ENCODE measurements around the gene ZNF618.

The ZNF618 gene

DNA sequence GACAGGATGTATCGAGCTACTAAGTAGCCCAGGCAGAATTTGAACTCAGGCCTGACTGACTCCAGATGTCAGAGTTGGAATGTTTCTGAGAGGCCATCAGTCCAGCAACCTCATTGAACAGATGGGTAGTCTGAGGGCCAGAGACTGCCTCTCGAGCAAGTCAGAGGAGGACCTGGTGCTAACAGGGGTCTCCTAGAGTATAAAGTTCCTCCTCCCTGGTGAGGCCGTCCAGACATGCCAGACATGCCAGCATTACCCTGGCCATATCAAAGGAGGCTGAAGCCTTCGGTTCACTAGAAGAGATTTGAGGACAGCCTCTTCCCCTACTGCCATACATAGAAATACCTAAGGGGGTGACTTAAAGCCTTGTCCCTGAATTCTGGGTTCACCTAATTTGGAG is 81.2 kb downstream of the ZNF618 start:
- no peak for DNase-seq (ENCODE audit: low read depth in 2 of 2)

DNA sequence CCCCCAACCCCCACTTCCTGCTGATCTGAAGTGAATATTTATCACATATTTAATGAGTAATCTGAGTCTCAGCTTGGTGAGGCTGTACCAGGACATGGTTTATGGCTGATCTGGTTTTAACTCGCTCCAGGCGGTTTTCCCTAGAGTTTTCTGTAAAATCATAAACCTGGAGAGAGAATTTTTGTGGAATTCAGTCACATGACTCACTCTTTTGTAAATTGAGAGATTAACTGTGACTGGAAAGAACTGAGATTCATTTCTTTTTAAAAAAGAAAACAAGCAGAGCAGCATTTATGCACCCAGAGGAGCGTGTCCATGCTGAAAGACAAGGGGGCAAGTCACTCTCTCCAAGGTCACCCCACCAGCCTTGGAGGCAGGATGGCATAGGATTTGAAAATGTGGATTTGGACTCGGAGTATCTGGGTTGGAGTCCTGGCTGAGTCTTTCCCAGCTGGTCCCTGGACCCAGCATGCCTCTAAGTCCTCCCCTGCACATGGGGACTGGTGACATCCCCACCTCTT is 81.8 kb downstream of the ZNF618 start:
- DNase-seq (ENCODE audit: low read depth in 2 of 2) = no peak

DNA sequence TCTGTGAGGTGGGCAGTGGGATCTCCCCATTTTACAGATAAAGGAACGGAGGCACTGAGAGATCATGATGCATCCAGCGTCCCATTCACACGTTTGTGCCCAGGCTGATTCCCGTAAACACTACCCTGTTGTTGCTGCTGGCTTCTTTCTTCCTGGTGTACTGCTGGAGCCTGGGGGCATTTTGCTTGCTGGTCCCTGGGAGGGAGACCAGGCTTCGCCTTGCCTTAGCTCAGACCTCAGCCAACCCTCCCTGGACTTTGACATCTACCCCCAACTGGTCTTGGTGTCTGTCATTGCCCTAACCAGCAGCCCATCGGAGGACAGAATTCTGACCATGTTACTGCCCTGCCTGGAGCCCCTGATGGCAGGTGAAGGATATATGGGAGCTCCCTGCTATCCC is 82.4 kb downstream of the ZNF618 start:
- no peak for DNase-seq (ENCODE audit: low read depth in 2 of 2)

DNA sequence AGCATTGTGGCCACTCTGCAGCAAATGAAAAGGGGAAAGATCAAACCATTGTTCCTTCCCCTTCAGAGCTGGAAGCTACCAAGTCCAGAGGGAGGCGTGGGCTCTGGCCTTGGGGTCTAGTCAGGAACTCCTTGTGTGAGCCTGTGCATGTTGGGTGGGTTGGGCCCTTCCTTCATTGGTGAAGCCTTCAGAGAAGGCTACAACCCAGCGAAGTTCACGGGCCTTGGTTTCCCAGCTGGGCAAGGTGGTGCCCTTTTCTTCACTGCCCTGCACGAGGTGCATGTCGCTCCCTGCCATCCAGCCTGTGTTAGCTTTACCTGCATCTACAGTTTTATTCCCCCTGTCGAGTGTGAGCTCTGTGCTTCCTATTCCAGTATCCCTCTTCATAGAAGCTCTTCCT is 84.7 kb downstream of the ZNF618 start:
- no peak for DNase-seq (ENCODE audit: low read depth in 2 of 2)

DNA sequence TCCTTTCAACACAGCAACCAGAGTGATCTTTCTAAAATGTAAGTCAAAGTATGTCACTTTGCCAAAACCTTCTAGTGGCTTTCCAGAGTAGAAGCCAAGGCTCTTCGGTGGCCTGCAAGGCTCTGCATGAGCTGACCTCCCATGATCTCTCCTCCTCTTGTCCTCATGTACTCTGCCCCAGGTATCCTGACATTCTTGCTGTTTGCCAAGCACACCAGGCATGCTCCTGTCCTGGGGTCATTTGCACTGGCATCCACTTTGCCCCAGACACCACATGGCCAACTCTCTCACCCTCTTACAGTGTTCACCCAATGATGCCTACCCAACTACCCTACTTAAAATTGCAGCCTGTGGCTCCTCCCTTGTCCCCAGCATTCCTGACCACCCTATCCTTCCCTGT is 86.3 kb downstream of the ZNF618 start:
- no peak for DNase-seq (ENCODE audit: low read depth in 2 of 2)

DNA sequence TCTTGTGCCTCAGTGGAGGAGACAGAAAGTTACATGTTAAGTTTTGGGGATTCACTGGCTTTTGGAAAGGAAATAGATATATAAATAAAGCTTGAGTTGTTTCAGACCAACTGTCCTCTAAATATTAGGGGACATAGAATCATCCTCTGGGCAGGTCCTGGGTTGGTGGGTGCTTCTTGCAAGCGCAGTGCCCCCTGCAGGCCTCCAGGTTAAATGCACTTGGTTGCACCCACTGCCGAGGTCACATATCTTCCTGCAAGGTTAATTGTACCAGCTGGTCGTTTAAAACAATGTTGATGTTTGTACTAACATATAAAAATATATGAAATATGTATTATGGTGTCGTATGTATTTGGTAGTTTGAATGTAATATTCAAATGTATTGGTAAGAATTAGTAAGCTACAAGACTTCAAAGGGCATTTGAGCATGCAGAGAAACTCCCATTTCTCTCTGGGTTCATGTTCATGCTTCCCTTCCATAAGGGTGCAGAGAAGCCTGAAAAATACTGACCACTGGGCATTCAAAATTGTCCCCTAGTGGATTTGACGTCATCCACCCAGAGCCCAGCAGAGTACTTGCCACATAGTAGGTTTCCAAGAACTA is 87.0 kb downstream of the ZNF618 start:
- peak; percentile 9 to 16 for DNase-seq (ENCODE audit: low read depth in 2 of 2)

DNA sequence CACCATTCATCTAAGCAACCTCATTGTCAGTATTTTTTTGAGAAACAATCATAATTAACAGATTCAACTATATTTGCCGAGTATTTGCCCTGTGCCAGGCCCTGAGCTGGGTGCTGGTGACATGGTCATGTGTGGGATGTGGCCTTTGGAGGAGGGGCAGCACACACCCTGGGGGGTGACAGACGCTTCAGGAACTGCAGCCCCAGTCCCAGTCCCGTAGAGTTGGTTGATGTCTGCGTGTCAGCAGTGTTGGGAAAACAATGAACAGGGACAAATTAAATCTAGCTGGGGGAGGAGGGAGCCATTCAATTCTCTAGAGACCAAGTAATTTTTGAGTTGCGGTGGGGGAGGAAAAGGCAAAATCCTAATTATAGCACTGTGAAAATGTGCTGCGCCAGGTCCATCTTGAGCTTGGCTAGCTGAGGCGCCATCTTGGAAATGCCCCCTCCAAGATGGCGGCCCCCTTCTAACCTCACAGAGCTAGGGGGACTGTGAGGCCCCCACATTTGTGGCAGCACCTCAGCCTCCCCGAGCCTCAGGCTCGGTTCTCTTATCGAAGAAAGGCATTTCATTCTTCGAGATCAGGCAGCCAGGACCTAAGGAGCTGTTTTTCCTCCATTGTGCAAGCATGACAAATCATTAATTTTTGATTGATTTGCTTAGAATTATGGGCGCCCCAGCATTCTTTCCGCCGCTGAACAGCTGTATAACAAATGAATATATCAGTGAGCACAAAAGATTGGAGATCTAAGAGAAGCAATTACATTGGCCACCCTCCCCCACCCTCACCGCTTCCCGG is 87.8 kb downstream of the ZNF618 start:
- no peak for DNase-seq (ENCODE audit: low read depth in 2 of 2)

DNA sequence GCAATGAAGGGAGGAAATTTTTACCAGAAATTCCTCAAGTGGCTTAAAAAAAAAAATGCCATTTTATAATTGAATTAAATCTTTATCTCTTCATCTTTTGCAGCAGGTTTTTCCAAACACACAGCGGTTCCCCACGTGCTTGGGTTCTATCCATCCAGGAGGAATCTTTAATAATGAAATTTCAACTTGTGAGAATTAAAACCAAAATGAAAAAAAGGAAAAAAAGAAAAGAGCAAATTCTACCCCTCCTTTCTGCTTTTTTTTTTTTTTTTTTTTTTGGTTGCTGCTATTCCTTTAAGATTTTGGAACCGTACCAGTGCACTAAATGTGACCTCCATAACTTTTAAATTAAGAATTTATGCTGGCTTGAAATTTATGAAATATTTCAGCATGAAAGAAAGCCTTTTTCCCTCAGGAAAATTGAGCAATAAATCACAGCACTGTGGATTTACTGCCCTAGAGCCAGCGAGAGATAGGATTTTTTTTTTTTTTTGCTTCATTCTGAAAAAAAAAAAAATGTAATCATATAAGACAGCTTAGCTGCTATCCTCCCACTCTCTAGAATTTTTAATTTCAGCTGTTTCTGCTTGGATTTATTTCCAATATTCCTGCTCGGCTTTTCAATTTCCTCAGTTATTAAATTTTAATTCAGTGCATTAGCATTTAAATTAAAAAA is 88.5 kb downstream of the ZNF618 start:
- DNase-seq (ENCODE audit: low read depth in 2 of 2) = no peak

DNA sequence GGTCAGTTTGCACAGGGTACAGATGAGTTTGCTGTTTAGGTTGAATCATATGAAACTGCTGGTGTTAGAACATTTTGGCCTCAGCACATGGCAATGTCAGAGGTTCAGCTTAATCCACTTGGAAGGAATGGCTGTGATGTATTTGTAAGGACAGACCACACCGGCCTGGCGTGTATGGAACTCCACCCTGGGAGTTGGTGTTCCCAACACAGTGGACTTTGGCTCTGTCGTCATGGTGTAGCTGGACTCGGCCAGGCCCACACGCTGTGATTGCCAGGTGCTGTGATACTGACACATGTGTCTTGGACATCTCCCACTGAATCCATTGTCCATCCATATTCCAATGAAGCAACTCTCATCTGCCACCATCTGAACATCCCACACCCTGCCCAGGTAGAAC is 90.3 kb downstream of the ZNF618 start:
- no peak for DNase-seq (ENCODE audit: low read depth in 2 of 2)

DNA sequence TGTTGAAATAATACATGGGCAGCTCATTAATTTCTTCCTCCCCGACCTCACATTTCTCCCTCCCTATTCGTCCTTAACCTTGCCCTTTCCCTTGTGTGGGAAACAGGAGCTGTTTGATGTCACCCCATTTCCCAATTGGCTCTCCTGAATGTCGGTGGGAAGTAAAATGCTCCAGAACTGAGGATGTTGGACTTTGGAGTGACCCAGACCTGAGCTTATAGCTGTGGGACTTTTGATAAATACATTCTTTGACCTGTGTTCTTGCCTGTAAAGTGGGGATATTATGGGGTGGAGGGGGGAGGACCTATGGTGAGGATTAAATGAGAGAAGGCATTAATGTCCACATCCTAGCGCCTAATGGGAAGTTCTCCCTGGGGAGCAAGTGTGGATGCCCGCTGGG is 91.3 kb downstream of the ZNF618 start:
- no peak for DNase-seq (ENCODE audit: low read depth in 2 of 2)

DNA sequence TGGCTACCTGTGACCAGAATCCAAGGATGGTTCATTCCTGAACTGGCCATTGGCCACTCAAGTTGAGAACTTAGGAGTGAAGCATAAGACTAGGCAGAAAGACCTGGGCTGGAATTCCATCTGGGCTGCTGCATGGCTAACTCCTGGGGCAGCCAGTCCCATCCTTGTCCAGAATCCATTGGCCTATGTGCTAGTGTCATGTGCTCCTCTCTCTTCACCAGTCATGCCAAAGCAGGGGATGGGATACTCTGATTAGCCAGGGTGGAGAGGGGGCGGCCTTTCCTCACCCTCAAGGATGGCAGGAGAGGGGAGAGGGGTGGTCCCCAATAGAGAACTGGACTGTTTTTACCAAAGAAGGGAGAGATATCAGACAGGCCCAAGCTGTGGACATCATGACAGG is 93.2 kb downstream of the ZNF618 start:
- DNase-seq (ENCODE audit: low read depth in 2 of 2) = no peak

DNA sequence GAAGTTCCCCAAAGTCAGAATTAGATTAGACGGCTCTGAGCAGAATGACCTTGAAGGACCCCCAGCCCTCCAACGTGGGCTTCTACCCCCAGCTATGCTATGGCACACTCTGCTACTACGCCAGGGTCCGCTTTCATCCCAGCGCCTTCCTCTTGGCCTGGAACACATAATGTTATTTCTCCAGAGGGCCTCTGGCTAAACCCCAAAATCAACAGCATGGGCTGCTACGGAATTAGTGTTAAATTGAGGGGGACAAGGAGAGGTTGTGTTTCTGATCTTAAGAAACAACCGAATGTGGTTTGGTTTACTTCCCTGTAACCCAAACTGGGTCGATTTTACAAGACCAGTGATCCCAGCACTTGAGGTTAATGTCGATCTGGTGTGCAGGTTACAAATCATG is 97.1 kb downstream of the ZNF618 start:
- no peak for DNase-seq (ENCODE audit: low read depth in 2 of 2)

DNA sequence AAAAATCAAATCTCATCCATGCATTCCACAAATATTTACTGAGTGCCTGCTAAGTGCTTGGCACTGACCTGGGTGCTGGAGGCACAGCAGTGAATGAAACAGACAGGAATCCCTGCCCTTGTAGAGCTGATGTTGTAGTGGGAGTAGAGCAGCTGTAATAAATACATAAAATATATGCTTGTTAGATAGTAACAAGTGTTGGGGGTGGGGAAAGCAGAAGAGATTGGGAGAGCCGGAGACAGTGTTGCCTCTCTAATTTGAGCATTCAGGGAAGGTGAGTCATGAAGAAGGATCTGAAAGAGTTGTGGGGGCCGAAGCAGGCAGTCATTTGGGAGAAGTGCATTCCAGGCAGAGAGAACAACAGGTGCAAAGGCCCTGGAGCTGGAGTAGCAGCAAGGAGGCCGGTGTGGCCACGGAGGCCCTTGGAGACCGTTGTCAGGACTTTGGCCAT is 97.9 kb downstream of the ZNF618 start:
- no peak for DNase-seq (ENCODE audit: low read depth in 2 of 2)

DNA sequence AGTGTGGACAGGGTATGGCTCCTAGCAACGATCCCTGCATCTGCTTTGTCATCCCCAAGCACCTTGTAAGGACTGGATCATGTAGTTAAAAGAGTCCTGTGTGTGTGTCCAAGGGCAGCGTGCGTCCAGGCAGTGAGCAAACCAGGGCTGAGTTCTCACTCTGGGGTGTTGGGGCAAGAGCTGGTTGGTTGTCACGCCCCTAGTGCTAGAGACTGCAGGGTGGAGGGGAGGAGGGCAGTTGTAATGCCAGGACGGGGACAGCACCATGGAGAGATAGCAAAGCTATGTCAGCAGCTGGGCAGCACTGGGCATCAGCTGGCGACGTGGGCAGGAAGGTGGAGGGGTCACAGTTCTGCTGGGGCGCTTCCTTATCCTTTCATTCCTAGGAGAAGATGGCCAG is 100.8 kb downstream of the ZNF618 start:
- no peak for DNase-seq (ENCODE audit: low read depth in 2 of 2)

DNA sequence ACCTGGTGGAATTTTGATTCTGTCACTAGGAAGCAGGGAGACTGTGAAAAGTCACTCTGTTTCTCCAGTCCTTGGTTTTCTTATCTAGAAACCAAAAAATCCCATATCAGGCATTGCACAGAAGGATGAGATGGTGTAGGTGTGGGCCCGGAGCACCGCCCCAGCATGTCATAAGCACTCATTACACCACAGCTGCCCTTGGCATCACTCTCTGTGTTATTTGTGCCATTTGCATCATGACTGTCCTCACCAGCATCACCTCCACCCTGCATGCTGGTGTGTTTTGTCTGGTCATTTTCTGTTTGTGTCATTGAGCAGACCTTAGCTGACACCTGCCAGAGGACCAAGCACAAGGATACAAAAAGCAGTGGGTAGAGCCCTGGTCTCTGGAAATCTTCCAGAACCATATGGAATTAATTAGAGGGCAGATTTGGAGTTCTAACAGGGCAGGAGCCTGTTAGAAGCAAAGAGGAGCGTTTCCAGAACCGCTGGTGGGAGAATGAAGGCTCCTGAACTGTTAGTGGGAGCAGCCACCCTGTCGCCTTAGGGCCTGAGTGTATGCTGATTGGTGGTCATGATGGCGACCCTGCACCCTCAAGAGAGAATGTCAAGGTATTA is 102.7 kb downstream of the ZNF618 start:
- DNase-seq (ENCODE audit: low read depth in 2 of 2) = no peak

DNA sequence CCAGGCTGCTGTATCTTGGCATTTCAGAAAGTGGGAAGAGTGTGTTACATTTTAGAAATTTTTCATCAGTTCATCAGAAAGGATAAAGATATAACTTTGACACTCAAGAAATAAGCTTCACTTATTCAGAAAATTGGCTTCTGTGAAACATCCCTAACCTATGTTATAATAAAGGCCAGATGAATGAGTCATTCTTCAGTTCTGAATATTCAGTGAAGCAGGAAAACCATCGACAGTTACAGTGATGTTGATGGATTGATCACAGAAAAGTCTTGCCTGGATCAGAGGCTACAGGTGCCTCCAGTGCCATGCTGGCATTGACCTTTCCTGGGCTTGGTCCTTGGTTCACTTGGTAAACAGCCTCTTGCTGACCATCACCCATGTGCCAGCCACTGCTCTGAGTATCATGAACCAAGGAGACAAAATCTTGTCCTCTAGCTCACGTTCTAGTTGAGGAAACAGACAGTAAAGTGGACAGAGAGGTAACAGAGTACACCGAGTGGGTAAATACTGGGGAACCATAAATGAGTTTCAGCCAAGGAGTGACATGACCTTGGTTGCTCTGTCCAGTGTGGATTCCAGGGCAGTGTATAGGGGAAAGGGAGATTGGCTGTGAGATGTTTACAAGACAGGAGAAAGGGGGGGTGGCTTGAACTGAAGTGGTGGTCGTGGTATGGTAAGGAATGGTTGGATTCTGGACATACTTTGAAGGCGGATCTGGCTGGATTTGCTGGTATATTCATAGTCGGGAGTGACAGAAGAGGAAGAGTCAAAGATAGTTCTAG is 103.4 kb downstream of the ZNF618 start:
- no peak for DNase-seq (ENCODE audit: low read depth in 2 of 2)

DNA sequence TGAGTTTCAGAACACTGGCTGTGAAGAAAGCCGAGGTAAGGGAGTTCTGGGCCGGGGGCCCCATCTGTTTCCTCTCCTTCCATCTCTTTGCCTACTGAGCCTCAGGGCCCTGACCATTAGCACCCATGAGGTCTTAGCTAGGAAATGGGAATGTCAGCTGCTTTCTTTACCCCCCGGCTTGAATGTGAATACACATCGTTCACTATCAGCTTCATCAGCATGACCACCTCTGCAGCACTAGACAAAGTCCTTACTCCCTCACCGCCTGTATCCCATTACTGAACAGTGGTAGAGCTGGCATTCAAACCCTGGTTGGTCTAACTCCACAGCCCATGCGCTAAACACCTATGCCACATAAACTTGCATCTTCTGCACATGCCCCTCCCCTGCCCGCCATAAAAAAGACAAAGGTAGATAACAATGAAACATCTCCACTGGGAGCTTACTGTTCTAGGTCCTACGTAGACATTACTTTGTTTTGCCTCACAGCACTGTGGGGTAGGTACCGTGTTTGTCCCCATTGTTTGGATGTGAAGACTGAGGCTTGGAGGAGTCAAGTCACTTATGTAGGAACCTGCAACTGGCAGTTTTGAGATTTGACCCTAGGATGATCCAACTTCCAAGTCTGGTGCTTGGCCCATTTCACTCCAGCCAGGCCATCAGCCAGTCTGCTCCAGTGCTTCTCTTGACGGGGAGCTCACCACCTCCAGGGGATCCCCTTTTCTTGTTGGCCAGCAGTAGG is 108.7 kb downstream of the ZNF618 start:
- no peak for DNase-seq (ENCODE audit: low read depth in 2 of 2)

DNA sequence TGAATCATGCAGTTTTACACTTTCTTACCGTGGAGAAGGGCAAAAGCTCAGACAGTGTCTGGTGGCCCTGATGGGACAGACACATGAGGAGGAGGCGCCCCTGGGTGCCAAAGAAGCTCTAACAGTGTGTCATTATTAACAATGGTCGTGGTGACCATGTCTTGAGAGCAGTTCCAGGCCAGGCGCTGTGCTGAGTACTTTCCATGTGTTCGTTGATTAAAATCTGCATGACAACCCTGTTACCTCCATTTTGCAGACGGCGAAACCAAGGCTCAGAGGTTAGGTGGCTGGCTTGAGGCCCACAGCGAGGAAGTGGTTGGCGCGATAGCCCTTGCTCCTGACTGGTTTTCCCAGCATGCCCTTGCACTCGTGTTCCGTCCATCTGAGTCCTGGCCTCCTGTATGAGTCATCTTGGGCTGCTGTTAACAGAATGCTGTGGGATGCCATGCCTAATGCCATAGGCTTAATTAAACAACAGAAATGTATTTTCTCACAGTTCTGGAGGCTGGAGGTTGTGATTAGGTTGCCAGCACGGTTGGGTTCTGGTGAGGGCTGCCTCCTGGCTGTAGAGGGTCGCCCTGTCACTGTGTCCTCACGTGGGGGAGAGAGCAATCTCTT is 110.0 kb downstream of the ZNF618 start:
- DNase-seq (ENCODE audit: low read depth in 2 of 2) = no peak

DNA sequence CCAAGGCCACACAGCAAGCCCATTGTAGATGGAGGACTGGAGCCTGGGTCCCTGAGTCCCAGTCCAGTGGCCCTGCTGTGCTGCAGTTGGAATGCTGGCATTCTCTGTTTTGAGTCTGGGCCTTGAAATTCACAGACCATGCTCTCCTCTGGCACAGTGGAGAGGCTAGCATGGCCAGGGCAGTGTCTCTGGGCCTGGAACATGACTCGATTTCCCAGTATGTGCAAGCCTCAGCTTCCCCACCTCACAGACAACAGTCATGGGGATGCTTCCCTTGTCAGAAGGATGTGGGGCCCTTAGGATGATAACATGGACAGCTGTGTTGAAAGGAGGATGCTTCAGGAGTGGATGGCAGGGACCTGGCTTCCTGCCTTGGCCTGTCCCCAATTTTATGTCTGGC is 110.8 kb downstream of the ZNF618 start:
- no peak for DNase-seq (ENCODE audit: low read depth in 2 of 2)

DNA sequence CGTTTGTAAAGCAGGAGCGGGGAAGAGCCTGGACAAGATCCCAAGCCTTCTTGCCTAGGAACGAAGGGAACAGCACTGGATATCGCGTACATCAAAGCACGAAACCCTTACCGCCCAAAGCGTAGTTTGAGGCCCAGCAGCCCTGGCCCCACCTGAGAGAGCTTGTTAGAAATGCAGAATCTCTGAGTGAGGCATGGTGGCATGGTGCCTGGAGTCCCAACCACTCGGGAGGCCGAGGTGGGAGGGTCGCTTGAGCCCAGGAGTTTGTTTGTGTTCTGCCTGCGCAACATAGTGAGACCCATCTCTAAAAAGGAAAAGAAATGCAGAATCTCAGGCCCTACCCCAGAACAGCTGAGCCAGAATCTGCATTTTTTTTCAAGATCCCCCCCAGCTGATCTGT is 111.4 kb downstream of the ZNF618 start:
- no peak for DNase-seq (ENCODE audit: low read depth in 2 of 2)

All from stimulated activated CD4-positive, alpha-beta T cell treated with anti-CD3 and anti-CD28 coated beads, Interleukin-15, amount 100 ng/mL, for 48 hours (primary cell).